ENCODE data around the gene SHB. TPM values are rescaled to one million over a fixed set of nuclear protein-coding genes. Genes with fewer than 3 reads are reported as not detected.
"Not testable (repeated sequence)": the region's sequence is repeated elsewhere in the genome, so short reads cannot be mapped to it uniquely, and the experiment has no call there.

SHB gene
- total RNA-seq, 2 experiments from 2014 or later, result 0.41 to 1.0 TPM

GRCh38 chr9:38047301-38048251 is 21.5 kb downstream of the SHB start:
- no peak for TF ChIP-seq EZH2phosphoT487 (IDR thresholded peaks at IDR 0.05; ENCODE audit: borderline replicate concordance, low read depth, low read length)
- no peak for TF ChIP-seq CTCF (conservative IDR thresholded peaks at IDR 0.05; ENCODE audit: low read length)
- Histone ChIP-seq H3K4me3 (ENCODE audit: low read depth, low read length, poor library complexity, severe bottlenecking) (no peak overlapping the region), H3K79me2 (ENCODE audit: insufficient read depth, low read depth, low read length) (no peaks in the 10 kb centered on the region), H3K27ac (ENCODE audit: low read depth, low read length, poor library complexity, severe bottlenecking) (no peak overlapping the region), H2AFZ (ENCODE audit: low read length) (no peak overlapping the region), H3K36me3 (ENCODE audit: insufficient read depth, low read length) (no peaks in the 10 kb centered on the region), H3K4me2 (ENCODE audit: low read length) (no peak overlapping the region), H3K4me1 (ENCODE audit: insufficient read depth, low read length, poor library complexity, severe bottlenecking) (no peaks in the 10 kb centered on the region), H3K9me3 (ENCODE audit: low read length) (no peaks in the 10 kb centered on the region), H3K9me2 (ENCODE audit: insufficient read depth, low read length) (no peaks in the 10 kb centered on the region), H4K20me1 (ENCODE audit: insufficient read depth, low read length) (no peaks in the 10 kb centered on the region)
- intact Hi-C loops (cut with micrococcal nuclease; ENCODE audit: unreplicated experiment), result no loop called here
- ChIA-PET POLR2A (no interaction called here), CTCF (ENCODE audit: unreplicated experiment) (no interaction called here)
- no peak for DNase-seq (ENCODE audit: low spot score)
- no TSS peak for BruUV-seq (replicated peaks)

GRCh38 chr9:38046661-38047300 is 22.2 kb downstream of the SHB start:
- H3K79me2 ChIP-seq (ENCODE audit: insufficient read depth, low read depth, low read length), result no peaks in the 10 kb centered on the region
- H3K27ac ChIP-seq (ENCODE audit: low read depth, low read length, poor library complexity, severe bottlenecking), result no peak overlapping the region
- H3K9me3 ChIP-seq (ENCODE audit: low read length), result no peaks in the 10 kb centered on the region
- TF ChIP-seq CTCF (conservative IDR thresholded peaks at IDR 0.05; ENCODE audit: low read length), result no peak
- no peak for TF ChIP-seq EZH2phosphoT487 (IDR thresholded peaks at IDR 0.05; ENCODE audit: borderline replicate concordance, low read depth, low read length)
- no peaks in the 10 kb centered on the region for H3K36me3 ChIP-seq (ENCODE audit: insufficient read depth, low read length)
- H3K4me2 ChIP-seq (ENCODE audit: low read length), result no peak overlapping the region
- no peaks in the 10 kb centered on the region for H3K9me2 ChIP-seq (ENCODE audit: insufficient read depth, low read length)
- ChIA-PET CTCF (ENCODE audit: unreplicated experiment) (no interaction called here), POLR2A (no interaction called here)
- no peaks in the 10 kb centered on the region for H4K20me1 ChIP-seq (ENCODE audit: insufficient read depth, low read length)
- intact Hi-C loops (cut with micrococcal nuclease; ENCODE audit: unreplicated experiment), result no loop called here
- no peak for DNase-seq (ENCODE audit: low spot score)
- no peak overlapping the region for H2AFZ ChIP-seq (ENCODE audit: low read length)
- no TSS peak for BruUV-seq (replicated peaks)
- H3K4me3 ChIP-seq (ENCODE audit: low read depth, low read length, poor library complexity, severe bottlenecking), result no peak overlapping the region
- H3K4me1 ChIP-seq (ENCODE audit: insufficient read depth, low read length, poor library complexity, severe bottlenecking), result no peaks in the 10 kb centered on the region

GRCh38 chr9:38045939-38046338 is 23.1 kb downstream of the SHB start:
- not testable (repeated sequence) for H3K4me1 ChIP-seq (ENCODE audit: insufficient read depth, low read length, poor library complexity, severe bottlenecking)

More at GRCh38 chr9:38045939-38046338, 23.1 kb downstream of the SHB start:
- H3K9me3 ChIP-seq (ENCODE audit: low read length); CTCF ChIA-PET (ENCODE audit: unreplicated experiment); intact Hi-C loops (cut with micrococcal nuclease; ENCODE audit: unreplicated experiment); H3K9me2 ChIP-seq (ENCODE audit: insufficient read depth, low read length); H4K20me1 ChIP-seq (ENCODE audit: insufficient read depth, low read length); H3K4me3 ChIP-seq (ENCODE audit: low read depth, low read length, poor library complexity, severe bottlenecking); POLR2A ChIA-PET; H3K36me3 ChIP-seq (ENCODE audit: insufficient read depth, low read length); H2AFZ ChIP-seq (ENCODE audit: low read length); BruUV-seq (replicated peaks); DNase-seq (ENCODE audit: low spot score); H3K79me2 ChIP-seq (ENCODE audit: insufficient read depth, low read depth, low read length); H3K4me2 ChIP-seq (ENCODE audit: low read length); H3K27ac ChIP-seq (ENCODE audit: low read depth, low read length, poor library complexity, severe bottlenecking): not testable (repeated sequence)
